Activated T-cell treated with anti-CD3 and anti-CD28 coated beads, Interleukin-2, amount 50 U/mL, for 48 hours (primary cell): ENCODE data around the gene SLC13A2.

Experiments used
- DNase-seq, 2 experiments: peaks; one replicate each; pipeline ENCODE4 v3.0.0-alpha.2; 2020

Gene SLC13A2

GRCh38 chr17:28493460-28493859 is 20.0 kb downstream of the SLC13A2 start:
- DNase-seq, result no peak

DNA sequence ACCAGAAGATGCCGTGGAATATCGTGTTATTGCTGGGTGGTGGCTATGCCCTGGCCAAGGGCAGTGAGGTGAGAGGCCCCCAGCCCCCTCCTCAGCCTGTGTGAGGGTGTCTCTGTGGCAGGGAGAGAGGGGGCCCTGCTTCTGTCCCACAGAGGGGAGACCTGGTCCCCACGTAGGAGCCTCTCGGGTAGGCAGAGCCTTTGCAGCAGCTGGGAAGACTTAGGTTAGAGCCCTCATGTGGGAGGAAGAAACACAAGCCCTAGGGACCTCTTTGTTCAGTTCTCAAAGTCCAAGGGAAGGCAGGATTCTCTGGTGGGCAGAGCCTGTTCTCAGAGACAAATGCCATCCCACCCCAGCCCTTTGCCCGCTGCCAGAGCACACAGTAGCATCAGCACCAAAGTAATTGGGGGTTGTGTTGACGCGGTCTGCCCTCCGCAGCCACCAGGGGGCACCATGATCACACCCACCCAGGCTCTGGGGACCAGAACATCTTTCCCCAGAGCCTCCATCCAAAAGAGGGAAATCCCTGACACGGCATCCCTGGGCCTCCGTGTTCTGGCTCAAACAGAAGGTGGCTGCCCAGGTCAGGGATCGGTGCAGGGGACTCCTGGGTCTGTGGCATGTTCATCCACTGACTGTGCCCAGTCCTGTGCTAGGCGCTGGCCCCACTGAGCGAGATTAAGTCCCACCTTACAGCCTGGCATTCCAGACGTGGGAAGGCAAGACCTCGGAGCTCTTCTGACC is 21.2 kb downstream of the SLC13A2 start:
- peak; percentile 84 to 88 for DNase-seq

DNA sequence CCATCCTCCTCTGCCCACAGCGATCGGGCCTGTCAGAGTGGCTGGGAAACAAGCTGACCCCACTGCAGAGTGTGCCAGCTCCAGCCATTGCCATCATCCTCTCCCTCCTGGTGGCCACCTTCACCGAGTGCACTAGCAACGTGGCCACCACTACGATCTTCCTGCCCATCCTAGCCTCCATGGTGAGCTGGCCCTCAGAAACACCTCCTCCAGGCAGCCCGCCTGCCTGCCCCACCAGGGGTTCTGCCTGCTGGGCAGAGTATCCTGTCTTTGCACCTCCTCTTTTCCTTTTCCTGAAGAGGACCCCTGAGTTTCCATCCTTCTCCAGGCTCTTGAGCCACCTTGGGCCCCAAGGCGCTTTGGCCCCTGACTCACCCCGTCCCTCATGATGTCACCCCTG is 22.2 kb downstream of the SLC13A2 start:
- no peak for DNase-seq

DNA sequence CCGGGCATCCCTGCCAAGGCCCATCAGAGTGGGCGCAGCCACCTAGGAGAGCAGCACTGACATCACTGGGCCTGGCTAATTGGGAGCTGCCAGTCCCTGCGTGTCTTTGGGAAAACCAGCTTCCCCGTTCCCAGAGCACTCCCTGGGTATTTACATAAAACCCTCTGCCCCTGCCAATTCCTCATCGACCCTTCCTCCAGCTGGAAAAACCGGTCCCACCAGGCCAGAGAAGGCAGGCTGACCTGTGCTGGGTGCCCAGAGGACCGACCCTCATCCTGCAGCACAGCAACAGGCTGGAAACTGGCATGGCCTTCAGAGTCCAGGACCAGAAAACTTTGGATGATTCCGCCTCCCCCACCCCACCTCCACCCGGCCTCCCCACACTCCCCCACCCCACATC is 24.5 kb downstream of the SLC13A2 start:
- DNase-seq, result no peak

DNA sequence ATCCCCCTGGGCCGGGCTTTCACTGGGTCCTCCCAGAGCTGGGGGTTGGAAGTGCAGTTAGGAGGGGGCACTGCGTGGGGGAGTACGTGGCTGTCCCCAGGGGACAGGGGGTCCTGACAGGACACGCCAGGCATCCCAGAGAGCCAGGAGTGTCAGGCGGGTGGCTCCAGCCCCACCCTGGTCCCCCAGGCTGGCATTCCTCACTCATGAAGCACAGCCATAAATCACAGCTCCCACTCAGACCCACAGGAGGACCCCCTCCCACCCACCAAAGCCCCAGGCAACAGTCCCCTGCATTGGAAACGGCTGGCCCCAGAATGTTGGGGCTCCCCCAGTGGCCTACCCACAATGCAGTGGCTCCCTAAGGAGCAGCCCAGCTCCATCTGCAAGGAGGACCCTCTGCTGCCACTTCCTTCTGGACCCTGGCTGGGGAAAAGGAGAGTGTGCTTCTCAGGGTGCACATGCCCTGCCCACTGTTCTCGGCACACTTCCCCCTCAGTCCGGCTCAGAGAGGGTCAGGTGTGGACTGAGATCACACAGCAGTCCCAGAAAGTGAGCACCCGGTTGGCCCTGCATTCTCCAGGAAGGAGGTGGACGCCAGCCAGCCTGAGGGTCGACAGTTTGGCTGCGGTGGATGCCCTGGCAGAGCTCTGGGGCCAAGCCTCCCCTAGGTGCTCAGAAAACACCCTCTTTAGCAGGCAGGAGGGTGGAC is 25.4 kb downstream of the SLC13A2 start:
- no peak for DNase-seq

- DNase-seq, result no peak
These were observed 25.9 kb downstream of the SLC13A2 start for GRCh38 chr17:28499364-28499664.

- DNase-seq, result no peak
These were observed 26.4 kb downstream of the SLC13A2 start for GRCh38 chr17:28499684-28500357.

- DNase-seq, result no peak
These were observed 27.4 kb downstream of the SLC13A2 start for GRCh38 chr17:28500712-28501379.

DNA sequence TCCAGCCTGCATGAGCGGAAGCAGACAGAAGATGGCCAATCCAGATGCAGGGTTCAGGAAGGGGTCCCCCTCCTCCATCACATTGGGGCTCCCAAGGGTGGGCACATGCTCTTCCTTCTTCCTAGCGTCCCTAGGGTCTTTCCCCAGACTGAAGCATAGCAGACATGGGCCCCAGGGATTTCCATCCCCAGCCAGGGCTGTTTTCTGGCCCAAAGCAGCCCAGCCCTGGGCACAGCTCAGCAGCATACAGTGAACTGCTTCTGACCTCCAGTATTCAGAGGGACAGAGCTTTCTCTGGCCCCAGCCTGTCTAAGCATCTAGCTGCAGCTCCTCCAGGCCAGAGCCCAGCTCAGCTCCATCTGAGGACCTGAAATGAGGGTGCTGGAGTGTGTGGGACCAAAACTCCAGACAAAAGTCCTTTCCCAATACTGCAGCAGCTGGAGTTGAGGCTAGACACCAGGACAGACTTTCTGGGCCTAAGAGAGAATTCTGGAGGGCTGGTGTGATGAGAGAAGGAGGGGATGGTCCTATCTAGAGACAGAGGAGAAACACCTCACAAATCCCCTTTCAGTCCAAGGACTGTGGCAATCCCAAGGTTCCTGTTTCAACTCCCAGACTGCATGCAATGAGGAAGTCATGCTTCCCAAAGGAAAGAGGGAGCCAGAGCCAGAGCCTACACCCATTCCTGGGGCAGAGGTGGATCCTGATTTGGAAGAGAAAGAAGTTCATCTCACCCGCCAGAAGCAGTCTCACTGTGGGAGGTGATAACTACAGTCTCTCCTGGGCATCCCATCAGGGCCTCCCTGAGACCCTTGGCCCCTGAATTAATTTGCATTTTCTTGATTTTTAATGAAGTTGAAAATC is 28.2 kb downstream of the SLC13A2 start:
- no peak for DNase-seq

GRCh38 chr17:28503420-28503819 is 30.0 kb downstream of the SLC13A2 start:
- no peak for DNase-seq

- no peak for DNase-seq
These were observed 32.7 kb downstream of the SLC13A2 start, which contains the start of gene FOXN1 for GRCh38 chr17:28505986-28506665. FOXN1 (plus strand) TSS chr17:28506348; CDS start chr17:28523970, 17,622 bp downstream.

DNA sequence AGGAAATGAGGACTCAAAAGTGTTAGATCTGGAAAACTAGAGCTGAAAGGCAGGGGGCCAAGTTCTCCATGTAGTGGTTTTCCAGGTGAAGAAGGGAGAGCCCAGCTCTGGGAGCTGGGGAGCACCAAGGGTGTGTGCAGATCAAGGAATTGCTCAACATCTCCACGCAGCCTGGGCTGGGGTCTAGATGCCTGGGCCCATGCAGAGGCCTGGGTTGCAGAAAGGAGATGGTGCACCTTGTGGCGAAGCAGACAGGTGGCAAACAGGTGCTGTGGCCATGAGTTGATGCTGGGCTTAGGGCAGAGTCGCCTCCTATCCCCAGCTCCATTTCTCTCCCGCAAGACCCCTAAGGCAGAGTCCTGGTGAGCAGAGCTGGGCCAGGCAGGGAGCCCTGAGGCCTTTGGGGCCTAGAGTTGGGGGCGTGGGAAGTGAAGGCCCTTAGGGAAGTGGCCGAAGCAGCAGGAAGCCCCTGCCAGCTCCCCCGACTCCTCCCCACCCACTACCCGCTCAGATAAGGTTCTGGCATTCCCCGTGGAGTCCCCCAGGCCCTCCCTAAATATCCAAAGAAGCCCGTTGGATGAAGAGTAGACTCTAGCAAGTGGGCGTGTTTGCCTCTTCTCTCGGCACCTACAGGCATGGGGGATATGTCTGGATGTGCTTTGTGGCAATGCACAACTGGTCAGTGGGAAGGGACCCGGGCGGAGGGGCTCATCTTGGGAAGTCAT is 33.5 kb downstream of the SLC13A2 start:
- DNase-seq, result no peak

DNA sequence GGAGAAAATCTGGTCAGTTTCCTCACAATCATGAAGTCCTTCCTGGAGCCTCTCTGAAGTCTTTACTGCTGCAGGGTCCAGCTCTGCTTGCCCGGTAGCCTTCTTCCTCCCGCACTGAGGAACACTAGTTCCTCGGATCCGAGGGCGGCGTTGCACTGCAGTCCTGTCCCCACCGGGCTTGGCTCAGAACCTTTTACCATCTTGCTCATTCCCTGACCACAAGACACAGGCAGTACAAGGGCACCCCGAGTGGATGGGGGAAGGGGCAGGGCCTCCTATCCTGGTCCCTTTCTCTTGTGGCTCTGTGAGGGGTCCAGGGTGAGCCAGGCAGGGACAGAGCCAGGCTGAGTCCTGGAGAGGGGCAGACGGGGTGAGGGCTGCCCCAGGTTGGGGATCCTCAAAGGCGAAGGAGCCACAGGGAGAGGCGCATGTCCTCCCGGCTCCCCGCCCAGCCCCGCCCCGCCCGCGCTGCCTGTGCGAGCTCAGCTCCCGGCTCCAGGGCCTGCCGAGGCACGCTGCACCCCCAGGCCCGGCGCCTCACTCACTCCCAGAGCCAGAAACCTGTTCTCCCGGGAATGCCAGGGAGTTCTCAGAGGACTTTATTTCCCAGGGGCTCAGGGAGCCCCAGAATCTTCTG is 34.2 kb downstream of the SLC13A2 start:
- no peak for DNase-seq

DNA sequence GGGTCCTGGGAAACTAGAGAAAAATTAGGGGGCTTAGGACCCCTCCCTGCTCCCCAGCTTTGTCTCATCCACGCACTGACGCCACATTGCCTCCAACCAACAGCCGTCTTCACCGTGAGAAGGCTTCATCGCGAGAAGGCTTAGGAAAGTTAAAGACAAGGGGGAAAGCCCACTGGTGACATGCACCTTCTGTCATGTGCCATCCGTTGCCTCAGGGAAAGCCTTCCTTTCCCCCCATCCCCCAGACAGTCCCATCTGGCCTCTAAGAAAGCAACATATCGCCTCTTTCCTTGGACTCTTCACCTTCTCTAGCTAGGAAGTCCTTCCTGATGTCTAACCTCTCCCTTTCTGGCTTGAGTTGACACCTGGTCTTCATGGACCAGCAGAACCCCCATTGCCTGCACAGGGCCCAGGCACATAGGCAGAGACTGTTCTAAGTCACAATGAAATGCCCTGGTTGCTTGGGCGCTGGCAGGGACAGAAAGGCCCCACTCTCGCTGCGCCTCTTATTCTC is 34.8 kb downstream of the SLC13A2 start:
- DNase-seq, result no peak

DNA sequence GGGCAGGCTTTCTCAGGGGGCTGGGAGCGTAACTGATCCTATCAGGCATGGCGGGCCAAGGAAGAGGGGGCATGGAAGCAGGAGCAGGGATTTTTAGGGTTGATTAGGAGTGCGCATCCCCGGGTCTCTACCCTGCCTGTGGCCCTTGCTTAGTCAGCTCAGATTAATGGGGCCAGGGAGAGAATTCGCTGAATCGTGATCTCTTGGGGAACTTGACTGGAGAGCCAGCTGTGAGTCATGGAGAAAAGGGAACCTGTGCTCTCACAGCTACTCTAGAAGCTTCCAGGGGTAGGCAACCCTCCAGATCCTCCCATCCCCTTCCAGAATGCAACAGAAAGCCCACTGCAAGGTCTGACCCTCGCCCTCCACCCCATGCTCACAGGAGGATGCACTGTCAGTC is 36.3 kb downstream of the SLC13A2 start:
- DNase-seq, result no peak

GRCh38 chr17:28511858-28512461 is 38.5 kb downstream of the SLC13A2 start:
- DNase-seq, result no peak

DNA sequence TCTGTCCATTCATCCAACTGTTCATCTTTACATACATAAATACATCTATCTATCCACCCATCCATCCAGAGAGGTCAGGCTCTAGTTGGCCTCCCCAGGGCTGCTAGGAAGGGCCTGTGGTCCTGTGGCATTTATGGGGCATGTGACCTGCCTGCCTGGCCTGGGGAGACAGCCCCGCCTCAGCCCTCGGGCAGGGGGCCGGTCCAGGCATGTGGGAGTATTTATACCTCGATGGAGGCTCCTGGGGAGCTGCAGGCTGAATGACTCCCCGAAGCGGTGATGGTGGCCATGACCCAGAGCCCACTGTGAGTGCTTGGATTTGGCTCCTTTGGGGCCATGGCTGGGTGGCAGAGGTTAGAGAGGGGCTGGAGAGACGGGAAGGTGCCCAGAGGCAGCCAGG is 40.0 kb downstream of the SLC13A2 start:
- no peak for DNase-seq

DNA sequence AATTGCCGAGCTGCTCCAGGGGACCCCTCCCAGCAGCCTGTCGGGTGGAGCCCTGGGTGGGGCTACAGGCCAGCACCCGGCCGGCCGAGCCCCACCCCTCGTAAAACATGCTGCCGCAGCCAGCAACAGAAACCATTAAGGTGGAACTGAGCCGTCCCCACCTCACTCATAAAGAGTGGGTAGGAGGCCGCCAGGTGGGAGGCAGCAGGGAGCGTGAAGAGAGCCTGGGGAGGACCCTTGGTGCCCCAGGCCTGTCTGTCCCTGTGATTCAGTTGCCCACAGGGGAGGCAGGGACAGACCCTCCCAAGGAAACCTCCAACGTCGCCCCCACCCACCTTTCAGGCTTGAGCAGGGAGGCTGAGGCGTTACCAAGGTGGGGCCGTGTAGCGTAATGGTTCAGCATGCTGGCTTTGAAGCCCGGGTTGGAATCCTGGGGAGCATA is 41.1 kb downstream of the SLC13A2 start:
- no peak for DNase-seq

DNA sequence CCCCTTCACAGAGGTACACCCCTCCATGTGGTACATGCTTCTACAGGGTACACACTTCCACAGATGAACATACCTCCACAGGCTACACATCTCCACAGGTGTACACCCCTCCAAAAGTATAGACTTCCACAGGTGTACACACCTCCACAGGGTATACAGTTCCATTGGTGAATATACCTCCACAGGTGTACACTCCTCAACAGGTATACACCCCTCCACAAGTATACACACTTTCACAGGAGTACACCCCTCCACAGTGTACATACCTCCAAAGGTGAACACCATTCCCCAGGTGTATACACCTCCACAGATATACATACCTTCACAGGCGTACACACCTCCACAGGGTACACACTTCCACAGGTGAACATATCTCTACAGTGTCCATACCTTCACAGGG is 42.1 kb downstream of the SLC13A2 start:
- no peak for DNase-seq

GRCh38 chr17:28518132-28518531 is 44.7 kb downstream of the SLC13A2 start:
- no peak for DNase-seq
